B cell (primary cell): ENCODE results near the gene MDFI. TPM values are rescaled to one million over a fixed set of nuclear protein-coding genes. Genes with fewer than 3 reads are reported as not detected.

ENCODE experiments used
- ATAC-seq: fragments of 200-7000 bp; cut with Tn5 transposase; one replicate; pipeline ENCODE4 v1.10.0; 2021; ENCODE audit warnings: low read depth, mild to moderate bottlenecking, moderate number of reproducible peaks, moderate library complexity
- CTCF ChIA-PET: fragments of 350-600 bp; sonication (Branson Sonifier 250); formaldehyde crosslinking; loops from one replicate; lab custom pipeline; 2021; ENCODE audit warnings: antibody characterized with exemption, inconsistent platforms; lab: Charles Lee
- POLR2A ChIA-PET: fragments of 350-600 bp; sonication (Branson Sonifier 250); formaldehyde crosslinking; loops from one replicate; lab custom pipeline; 2021; ENCODE audit warnings: antibody characterized with exemption; lab: Charles Lee
- DNase-seq: peaks from one replicate; pipeline ENCODE4 v3.0.0; 2013
- H2AFZ ChIP-seq: 2 replicates; pipeline ENCODE4 v1.6.1; 2012; ENCODE audit warnings: mild to moderate bottlenecking, low read depth, low read length; ENCODE audit not compliant: insufficient read depth, poor library complexity, severe bottlenecking
- H3K27ac ChIP-seq, 2 donors: 1 replicate in 1 of 2; 2 replicates in 1 of 2; pipeline ENCODE4 v1.5.1; 2012 to 2013; ENCODE audit warnings: low read length in 2 of 2, mild to moderate bottlenecking in 2 of 2, moderate library complexity in 1 of 2
- H3K27me3 ChIP-seq, 4 experiments: fragments of 200-600 bp in 1 of 4; sonication (generic) in 1 of 4; replicated peaks in 1 of 4; 1 replicate in 2 of 4; 2 replicates in 2 of 4; pipeline versions ENCODE4 v1.6.1 to v1.7.0; 2013 to 2016; ENCODE audit warnings: low read length in 3 of 4, mild to moderate bottlenecking in 2 of 4, mixed read lengths in 1 of 4, moderate library complexity in 1 of 4; ENCODE audit not compliant: insufficient read depth in 4 of 4, control insufficient read depth in 3 of 4; ENCODE audit errors: control extremely low read depth in 1 of 4
- H3K36me3 ChIP-seq, 2 experiments: replicated peaks in 1 of 2; 1 replicate in 1 of 2; 2 replicates in 1 of 2; pipeline versions ENCODE4 v1.6.1 to v1.7.1; 2013; ENCODE audit warnings: low read length in 1 of 2; ENCODE audit not compliant: insufficient read depth in 2 of 2, control insufficient read depth in 1 of 2; ENCODE audit errors: control extremely low read depth in 1 of 2, extremely low read depth in 1 of 2
- H3K4me1 ChIP-seq, 2 donors: fragments of 200-600 bp in 1 of 2; sonication (generic) in 1 of 2; 1 replicate in 1 of 2; 2 replicates in 1 of 2; pipeline versions ENCODE4 v1.5.1 to v1.6.1; 2013 to 2017; ENCODE audit warnings: low read length in 2 of 2; ENCODE audit not compliant: control insufficient read depth in 2 of 2, insufficient read depth in 2 of 2
- H3K4me2 ChIP-seq: replicated peaks from 2 replicates; pipeline ENCODE3; 2012; ENCODE audit warnings: mild to moderate bottlenecking, low read depth, low read length; ENCODE audit not compliant: poor library complexity, severe bottlenecking
- H3K4me3 ChIP-seq, 5 experiments: fragments of 200-600 bp in 1 of 5; sonication (generic) in 1 of 5; 1 replicate in 3 of 5; 2 replicates in 2 of 5; pipeline versions ENCODE4 v1.5.1 to v1.7.0; 2011 to 2016; ENCODE audit warnings: low read length in 4 of 5, mild to moderate bottlenecking in 4 of 5, low read depth in 2 of 5, control low read depth in 1 of 5, moderate library complexity in 1 of 5; ENCODE audit not compliant: insufficient read depth in 1 of 5; ENCODE audit errors: control extremely low read depth in 1 of 5, extremely low read depth in 1 of 5
- H3K79me2 ChIP-seq: fragments of 200-600 bp; sonication (generic); one replicate; pipeline ENCODE4 v1.6.0; 2016; ENCODE audit warnings: low read length; ENCODE audit not compliant: control insufficient read depth, insufficient read depth
- H3K9ac ChIP-seq: fragments of 200-600 bp; sonication (generic); 2 replicates; pipeline ENCODE4 v1.6.1; 2017; ENCODE audit warnings: mild to moderate bottlenecking, low read length, moderate library complexity
- H3K9me3 ChIP-seq, 3 donors: one replicate each; pipeline versions ENCODE4 v1.6.1 to v1.7.1; 2013; ENCODE audit warnings: low read length in 2 of 3; ENCODE audit not compliant: control insufficient read depth in 2 of 3, insufficient read depth in 1 of 3; ENCODE audit errors: control extremely low read depth in 1 of 3
- H4K20me1 ChIP-seq: 2 replicates; pipeline ENCODE4 v1.6.0; 2012; ENCODE audit warnings: mild to moderate bottlenecking, low read length; ENCODE audit not compliant: insufficient read depth, control insufficient read depth, poor library complexity, severe bottlenecking
- H3K27ac Mint-ChIP-seq: one replicate; pipeline ENCODE4 v1.8.0; 2021; ENCODE audit warnings: mixed read lengths
- H3K27me3 Mint-ChIP-seq: one replicate; pipeline ENCODE4 v1.8.0; 2021; ENCODE audit warnings: mixed read lengths
- H3K4me1 Mint-ChIP-seq: one replicate; pipeline ENCODE4 v1.8.0; 2021; ENCODE audit warnings: mixed read lengths
- H3K4me3 Mint-ChIP-seq: one replicate; pipeline ENCODE4 v1.8.0; 2021; ENCODE audit warnings: mixed read lengths
- H3K9me3 Mint-ChIP-seq: one replicate; pipeline ENCODE4 v1.8.0; 2022; ENCODE audit warnings: mixed read lengths; ENCODE audit not compliant: insufficient read depth
- EZH2 ChIP-seq: IDR thresholded peaks from 2 replicates; pipeline ENCODE4 v1.6.1; 2012; ENCODE audit warnings: borderline replicate concordance, low read depth, mild to moderate bottlenecking, moderate library complexity, low read length; ENCODE audit not compliant: insufficient read depth, poor library complexity, severe bottlenecking
- WGBS: methylation state at CpG from one replicate; pipeline ENCODE4 v1.1.5; 2013; ENCODE audit warnings: missing lambda C conversion rate; ENCODE audit not compliant: insufficient coverage; 5-methylcytosine and 5-hydroxymethylcytosine counted together
- intact Hi-C: fragments of 100-400 bp; cut with micrococcal nuclease; formaldehyde crosslinking; loops from one replicate; pipeline ENCODE4 v1.10.0; 2022
- polyA plus RNA-seq: library from polyadenylated mRNA; depleted of rRNA; stranded (reverse); fragments of >200 nt; gene quantifications from 2 replicates; pipeline ENCODE4 v1.2.3, GENCODE V29; 2012
- total RNA-seq, 2 donors: library from RNA; stranded (reverse); fragments of 120-200 nt in 1 of 2; gene quantifications; 1 replicate in 1 of 2; 2 replicates in 1 of 2; pipeline versions ENCODE4 v1.2.3 to v1.2.4, GENCODE V29; 2013 to 2022
- TF ChIP-seq, protein P1 (sequence below): fragments of 200-600 bp; IDR thresholded peaks from one replicate; pipeline ENCODE4 v1.8.0; 2022; ENCODE audit warnings: antibody characterized with exemption, mild to moderate bottlenecking

MDFI gene
- total and polyA plus RNA-seq, 2 donors (not counting 1 experiment from before 2014, with no cell fraction given) = not detected

DNA sequence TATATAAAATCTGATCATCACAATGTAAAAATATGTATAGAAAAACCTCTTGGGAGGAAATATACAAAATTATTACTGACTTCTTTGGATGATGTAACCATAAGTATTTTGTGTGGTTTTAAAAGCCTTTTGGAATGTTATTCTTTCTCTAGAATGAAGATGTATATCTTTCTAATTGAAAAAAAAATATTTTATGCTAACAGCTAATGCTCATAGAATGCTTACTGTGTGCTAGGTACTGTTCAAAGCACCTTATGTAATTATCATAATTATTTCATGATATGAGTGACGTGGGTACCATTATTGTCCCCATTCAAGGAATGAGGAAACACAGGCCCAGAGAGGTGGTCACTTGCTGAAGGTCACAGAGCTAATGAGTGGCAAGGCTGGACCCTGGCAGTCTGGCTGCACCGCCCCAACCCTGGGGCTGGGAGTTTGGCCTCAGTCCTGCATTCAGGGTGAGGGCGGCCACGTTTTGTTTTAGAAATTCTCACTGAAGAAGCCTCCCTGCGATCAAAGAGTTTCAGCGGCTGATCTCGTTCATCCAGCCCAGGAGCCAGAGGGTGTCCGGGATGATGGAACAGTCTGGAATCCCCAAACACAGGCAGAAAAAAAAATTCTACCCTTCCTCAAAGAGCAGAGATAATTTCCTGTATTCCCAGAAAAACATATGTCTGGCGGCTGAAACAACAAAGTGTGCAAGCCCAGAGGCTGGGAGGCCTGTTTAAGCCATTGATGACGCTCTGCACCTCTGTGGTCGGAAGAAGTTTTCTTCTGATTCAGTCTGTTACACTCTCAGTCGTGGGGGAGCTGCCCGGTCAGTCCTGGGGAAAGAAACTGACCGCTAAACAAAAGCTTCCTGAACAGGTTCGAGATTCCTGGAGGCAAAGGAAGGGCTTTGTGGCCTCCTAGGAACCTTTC is 59.9 kb downstream of the MDFI start:
- Histone ChIP-seq H3K9me3 (peaks cover 0 to 7% (median 0%) of the 10 kb centered on the region in 3 donors), H3K4me1 (peaks cover 56 to 76% of the 10 kb centered on the region in 2 donors), H3K27ac (peak overlapping the region in 1 of 2 donors; percentile 49), H3K4me3 (no peak overlapping the region), H4K20me1 (peaks cover 93% of the 10 kb centered on the region), H3K27me3 (no peaks in the 10 kb centered on the region), H3K4me2 (no peak overlapping the region), H2AFZ (no peak overlapping the region), H3K79me2 (peaks cover 95% of the 10 kb centered on the region), H3K9ac (no peak overlapping the region), H3K36me3 (peaks cover 0 to 61% of the 10 kb centered on the region in 2 experiments)
- TF ChIP-seq, protein P1, sequence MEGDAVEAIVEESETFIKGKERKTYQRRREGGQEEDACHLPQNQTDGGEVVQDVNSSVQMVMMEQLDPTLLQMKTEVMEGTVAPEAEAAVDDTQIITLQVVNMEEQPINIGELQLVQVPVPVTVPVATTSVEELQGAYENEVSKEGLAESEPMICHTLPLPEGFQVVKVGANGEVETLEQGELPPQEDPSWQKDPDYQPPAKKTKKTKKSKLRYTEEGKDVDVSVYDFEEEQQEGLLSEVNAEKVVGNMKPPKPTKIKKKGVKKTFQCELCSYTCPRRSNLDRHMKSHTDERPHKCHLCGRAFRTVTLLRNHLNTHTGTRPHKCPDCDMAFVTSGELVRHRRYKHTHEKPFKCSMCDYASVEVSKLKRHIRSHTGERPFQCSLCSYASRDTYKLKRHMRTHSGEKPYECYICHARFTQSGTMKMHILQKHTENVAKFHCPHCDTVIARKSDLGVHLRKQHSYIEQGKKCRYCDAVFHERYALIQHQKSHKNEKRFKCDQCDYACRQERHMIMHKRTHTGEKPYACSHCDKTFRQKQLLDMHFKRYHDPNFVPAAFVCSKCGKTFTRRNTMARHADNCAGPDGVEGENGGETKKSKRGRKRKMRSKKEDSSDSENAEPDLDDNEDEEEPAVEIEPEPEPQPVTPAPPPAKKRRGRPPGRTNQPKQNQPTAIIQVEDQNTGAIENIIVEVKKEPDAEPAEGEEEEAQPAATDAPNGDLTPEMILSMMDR = no peak
- no peak for TF ChIP-seq EZH2
- POLR2A ChIA-PET = interaction anchor here (0.8 to 11.0 kb wide), 2 partner anchors 33 to 36 kb away, joined by 4 to 342 read pairs; partner anchors contain the start of gene TFEB
- WGBS = 85% methylated on average over 13 of the region's 15 CpGs
- no peaks in the 10 kb centered on the region for H3K9me3 Mint-ChIP-seq
- peaks cover 79% of the 10 kb centered on the region for H3K4me1 Mint-ChIP-seq
- peak overlapping the region; percentile 71 for H3K27ac Mint-ChIP-seq
- ATAC-seq (no peak), DNase-seq (no peak)
- intact Hi-C loops = loop anchor here (5.0 kb wide), 1 partner anchor 34 kb away; no protein-coding TSS in a partner anchor
- CTCF ChIA-PET = interaction anchor here (0.7 to 3.5 kb wide), 4 partner anchors 8 to 96 kb away, joined by 3 to 23 read pairs (median 4); no protein-coding TSS in a partner anchor
- H3K4me3 Mint-ChIP-seq = no peak overlapping the region
- H3K27me3 Mint-ChIP-seq = no peaks in the 10 kb centered on the region
